ENCODE measurements around the gene NCOA1. TPM values are rescaled to one million over a fixed set of nuclear protein-coding genes. Genes with fewer than 3 reads are reported as not detected.

NCOA1 gene
- total and polyA plus RNA-seq, 2 experiments from 2014 or later: 32.5 to 51.7 TPM

DNA sequence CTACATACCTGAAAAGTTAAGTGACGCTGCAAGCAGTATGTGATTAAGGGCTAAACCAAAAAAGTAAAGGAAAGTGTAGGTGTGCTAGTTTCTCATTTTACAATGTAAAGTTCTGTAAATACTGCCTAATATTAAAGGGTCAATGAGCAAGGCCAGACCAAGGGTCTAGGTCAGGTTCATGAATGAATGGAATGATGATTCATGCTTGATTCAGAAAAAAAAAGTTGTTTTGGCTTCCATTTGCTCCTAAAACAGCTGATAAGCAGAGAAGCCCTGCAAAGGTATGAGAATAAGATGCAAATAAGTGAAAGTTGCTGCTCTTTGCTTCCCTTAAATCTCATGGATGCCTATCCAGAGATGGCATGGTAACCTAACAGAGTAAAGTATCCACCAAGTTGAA, 240.9 kb downstream of the NCOA1 start:
- H2AFZ ChIP-seq: no peak overlapping the region
- no peaks in the 10 kb centered on the region for H3K79me2 ChIP-seq
- H3K4me3 ChIP-seq: no peak overlapping the region
- H3K9me2 ChIP-seq (replicated peaks; ENCODE audit: insufficient read depth): no peaks in the 10 kb centered on the region
- WGBS (ENCODE audit: low lambda C conversion rate, missing lambda C conversion rate): 96% methylated on average over 1 of the region's 1 CpG
- no peaks in the 10 kb centered on the region for H4K20me1 ChIP-seq (ENCODE audit: insufficient read depth, poor library complexity, severe bottlenecking)
- H3K27me3 ChIP-seq: no peaks in the 10 kb centered on the region
- no peaks in the 10 kb centered on the region for H3K36me3 ChIP-seq (replicated peaks; ENCODE audit: insufficient read depth, low read depth)
- H3K9me3 ChIP-seq (ENCODE audit: low read depth): no peaks in the 10 kb centered on the region
- no peaks in the 10 kb centered on the region for H3K4me1 ChIP-seq (ENCODE audit: insufficient read depth)
- TF ChIP-seq, protein P1, sequence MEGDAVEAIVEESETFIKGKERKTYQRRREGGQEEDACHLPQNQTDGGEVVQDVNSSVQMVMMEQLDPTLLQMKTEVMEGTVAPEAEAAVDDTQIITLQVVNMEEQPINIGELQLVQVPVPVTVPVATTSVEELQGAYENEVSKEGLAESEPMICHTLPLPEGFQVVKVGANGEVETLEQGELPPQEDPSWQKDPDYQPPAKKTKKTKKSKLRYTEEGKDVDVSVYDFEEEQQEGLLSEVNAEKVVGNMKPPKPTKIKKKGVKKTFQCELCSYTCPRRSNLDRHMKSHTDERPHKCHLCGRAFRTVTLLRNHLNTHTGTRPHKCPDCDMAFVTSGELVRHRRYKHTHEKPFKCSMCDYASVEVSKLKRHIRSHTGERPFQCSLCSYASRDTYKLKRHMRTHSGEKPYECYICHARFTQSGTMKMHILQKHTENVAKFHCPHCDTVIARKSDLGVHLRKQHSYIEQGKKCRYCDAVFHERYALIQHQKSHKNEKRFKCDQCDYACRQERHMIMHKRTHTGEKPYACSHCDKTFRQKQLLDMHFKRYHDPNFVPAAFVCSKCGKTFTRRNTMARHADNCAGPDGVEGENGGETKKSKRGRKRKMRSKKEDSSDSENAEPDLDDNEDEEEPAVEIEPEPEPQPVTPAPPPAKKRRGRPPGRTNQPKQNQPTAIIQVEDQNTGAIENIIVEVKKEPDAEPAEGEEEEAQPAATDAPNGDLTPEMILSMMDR (IDR thresholded peaks at IDR 0.05; ENCODE audit: poor library complexity): no peak
- no peak for TF ChIP-seq EZH2 (IDR thresholded peaks at IDR 0.05; ENCODE audit: borderline replicate concordance)
- TF ChIP-seq EZH2phosphoT487 (IDR thresholded peaks at IDR 0.05; ENCODE audit: low read depth, severe bottlenecking, unreplicated experiment): no peak
- no peak overlapping the region for H3K27ac ChIP-seq
- DNase-seq (ENCODE audit: low spot score): no peak
- no peak overlapping the region for H3K4me2 ChIP-seq

DNA sequence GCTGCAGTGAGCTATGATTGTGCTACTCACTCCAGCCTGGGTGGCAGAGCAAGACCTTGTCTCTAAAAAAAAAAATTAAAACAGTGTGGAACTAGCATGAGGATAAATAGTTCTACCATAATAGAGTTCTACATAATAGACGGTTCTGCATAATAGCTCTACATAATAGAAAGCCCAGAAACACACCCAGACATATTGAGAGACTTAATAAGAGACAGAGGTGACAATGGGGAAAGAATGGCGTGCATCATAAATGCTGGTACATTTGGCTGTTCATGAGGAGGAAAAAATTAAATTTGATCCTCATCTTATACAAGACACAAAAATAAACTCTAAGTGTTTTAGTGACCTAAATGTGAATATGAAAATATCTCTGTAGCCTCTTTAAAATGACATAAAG, 243.7 kb downstream of the NCOA1 start:
- DNase-seq (ENCODE audit: low spot score): no peak
- WGBS (ENCODE audit: low lambda C conversion rate, missing lambda C conversion rate): 98% methylated on average over 2 of the region's 2 CpGs
- Histone ChIP-seq H4K20me1 (ENCODE audit: insufficient read depth, poor library complexity, severe bottlenecking) (no peaks in the 10 kb centered on the region), H3K9me3 (ENCODE audit: low read depth) (no peaks in the 10 kb centered on the region), H3K79me2 (no peaks in the 10 kb centered on the region), H3K27ac (no peak overlapping the region), H3K27me3 (no peaks in the 10 kb centered on the region), H3K36me3 (replicated peaks; ENCODE audit: insufficient read depth, low read depth) (no peaks in the 10 kb centered on the region), H3K9me2 (replicated peaks; ENCODE audit: insufficient read depth) (no peaks in the 10 kb centered on the region), H2AFZ (no peak overlapping the region), H3K4me1 (ENCODE audit: insufficient read depth) (no peaks in the 10 kb centered on the region), H3K4me3 (no peak overlapping the region), H3K4me2 (no peak overlapping the region)
- TF ChIP-seq, protein P1 (IDR thresholded peaks at IDR 0.05; ENCODE audit: poor library complexity): no peak
- no peak for TF ChIP-seq EZH2phosphoT487 (IDR thresholded peaks at IDR 0.05; ENCODE audit: low read depth, severe bottlenecking, unreplicated experiment)
- TF ChIP-seq EZH2 (IDR thresholded peaks at IDR 0.05; ENCODE audit: borderline replicate concordance): no peak

DNA sequence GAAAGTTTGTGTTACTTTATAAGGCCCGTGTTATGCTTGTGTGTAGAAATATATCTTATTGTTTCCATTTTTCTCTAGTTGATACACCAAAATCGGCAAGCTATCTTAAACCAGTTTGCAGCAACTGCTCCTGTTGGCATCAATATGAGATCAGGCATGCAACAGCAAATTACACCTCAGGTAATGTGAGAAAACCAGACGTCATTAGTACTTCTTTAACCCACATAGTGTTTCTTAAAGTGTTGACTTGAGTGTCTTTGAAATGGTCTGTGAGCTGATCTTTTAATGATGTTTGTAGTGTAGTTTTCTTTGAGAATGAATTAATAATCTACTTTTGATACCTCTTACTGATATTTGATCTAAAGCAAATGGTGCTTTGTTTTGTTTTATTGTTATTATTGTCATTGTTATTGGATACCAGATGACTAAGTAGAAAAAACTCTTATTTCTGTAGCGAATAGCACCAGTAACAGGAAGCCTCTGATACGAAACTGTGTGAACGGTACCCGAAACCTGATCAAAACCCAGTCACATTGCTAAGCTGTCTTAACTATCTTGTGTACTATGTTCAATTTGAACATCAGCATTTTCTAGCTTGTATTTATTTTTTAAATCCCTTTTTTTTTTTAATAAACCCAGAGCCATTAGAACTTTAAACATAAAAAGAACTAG, 248.4 kb downstream of the NCOA1 start:
- no peak overlapping the region for H3K27ac ChIP-seq
- no peaks in the 10 kb centered on the region for H3K9me2 ChIP-seq (replicated peaks; ENCODE audit: insufficient read depth)
- H3K4me2 ChIP-seq: no peak overlapping the region
- no peak overlapping the region for H3K4me3 ChIP-seq
- H2AFZ ChIP-seq: no peak overlapping the region
- DNase-seq (ENCODE audit: low spot score): no peak
- H3K9me3 ChIP-seq (ENCODE audit: low read depth): no peaks in the 10 kb centered on the region
- no peaks in the 10 kb centered on the region for H4K20me1 ChIP-seq (ENCODE audit: insufficient read depth, poor library complexity, severe bottlenecking)
- H3K4me1 ChIP-seq (ENCODE audit: insufficient read depth): no peaks in the 10 kb centered on the region
- H3K36me3 ChIP-seq (replicated peaks; ENCODE audit: insufficient read depth, low read depth): no peaks in the 10 kb centered on the region
- TF ChIP-seq EZH2 (IDR thresholded peaks at IDR 0.05; ENCODE audit: borderline replicate concordance) (no peak), EZH2phosphoT487 (IDR thresholded peaks at IDR 0.05; ENCODE audit: low read depth, severe bottlenecking, unreplicated experiment) (no peak)
- TF ChIP-seq, protein P1 (IDR thresholded peaks at IDR 0.05; ENCODE audit: poor library complexity): no peak
- H3K79me2 ChIP-seq: no peaks in the 10 kb centered on the region
- H3K27me3 ChIP-seq: no peaks in the 10 kb centered on the region
- 91% methylated on average over 7 of the region's 7 CpGs for WGBS (ENCODE audit: low lambda C conversion rate, missing lambda C conversion rate)
